ENCODE measurements around the gene GSG1L.

- TF ChIP-seq CTCF (IDR thresholded peaks at IDR 0.05; ENCODE audit: insufficient read depth, low read length, poor library complexity, severe bottlenecking) (no peak), EZH2phosphoT487 (conservative IDR thresholded peaks at IDR 0.05; ENCODE audit: low read length) (no peak)
Observed at GRCh38 chr16:28010671-28011070, 52.8 kb downstream of the GSG1L start.
